Neural cell (in vitro differentiated cells): ENCODE measurements around the gene ENOX1. TPM values are rescaled to one million over a fixed set of nuclear protein-coding genes. Genes with fewer than 3 reads are reported as not detected.
A peak's percentile ranks its signal among the peaks of the same experiment; 100 is the strongest.

Experiments
- H2AFZ ChIP-seq: fragments of 200-600, 300-800 bp; sonication (generic), shearing (Covaris generic); 2 replicates; pipeline ENCODE4 v1.6.0; 2014; ENCODE audit warnings: low read depth, mild to moderate bottlenecking, antibody characterized with exemption, low read length, moderate library complexity
- H3F3A ChIP-seq: fragments of 200-600 bp; shearing (Covaris generic); 2 replicates; pipeline ENCODE4 v1.6.1; 2016; ENCODE audit warnings: mild to moderate bottlenecking, moderate library complexity, mixed read lengths, antibody characterized with exemption, low read length; ENCODE audit not compliant: insufficient read depth, poor library complexity, severe bottlenecking
- H3K27ac ChIP-seq: fragments of 200-600, 300-800 bp; sonication (generic), shearing (Covaris generic); 2 replicates; pipeline ENCODE4 v1.5.1; 2014; ENCODE audit warnings: mild to moderate bottlenecking, low read length, moderate library complexity
- H3K27me3 ChIP-seq: fragments of 300-800, 200-600 bp; sonication (generic), shearing (Covaris generic); 2 replicates; pipeline ENCODE4 v1.6.0; 2014; ENCODE audit warnings: mild to moderate bottlenecking, low read depth, low read length, moderate library complexity; ENCODE audit not compliant: insufficient read depth
- H3K36me3 ChIP-seq: fragments of 300-800, 200-600 bp; sonication (generic), shearing (Covaris generic); 2 replicates; pipeline ENCODE4 v1.5.1; 2014; ENCODE audit warnings: mild to moderate bottlenecking, antibody characterized with exemption, low read length, moderate library complexity; ENCODE audit not compliant: insufficient read depth
- H3K4me2 ChIP-seq: fragments of 300-800, 200-600 bp; sonication (generic), shearing (Covaris generic); 2 replicates; pipeline ENCODE4 v1.6.0; 2014; ENCODE audit warnings: mild to moderate bottlenecking, low read length
- H3K4me3 ChIP-seq: fragments of 300-800, 200-600 bp; sonication (generic), shearing (Covaris generic); 2 replicates; pipeline ENCODE4 v1.5.1; 2014; ENCODE audit warnings: mild to moderate bottlenecking, low read length, moderate library complexity
- H3K79me2 ChIP-seq: fragments of 200-600 bp; shearing (Covaris generic); replicated peaks from 2 replicates; pipeline ENCODE4 v1.6.0; 2014; ENCODE audit warnings: mild to moderate bottlenecking, low read length, moderate library complexity; ENCODE audit not compliant: insufficient read depth
- H3K9ac ChIP-seq: fragments of 300-800, 200-600 bp; sonication (generic), shearing (Covaris generic); 2 replicates; pipeline ENCODE4 v1.6.1; 2016; ENCODE audit warnings: mild to moderate bottlenecking, low read length, mixed read lengths
- H3K9me2 ChIP-seq: fragments of 200-600 bp; shearing (Covaris generic); 2 replicates; pipeline ENCODE4 v1.6.1; 2016; ENCODE audit warnings: mild to moderate bottlenecking, low read length, mixed read lengths; ENCODE audit not compliant: insufficient read depth
- H3K9me3 ChIP-seq: fragments of 200-600, 300-800 bp; sonication (generic), shearing (Covaris generic); 2 replicates; pipeline ENCODE4 v1.6.1; 2016; ENCODE audit warnings: mild to moderate bottlenecking, mixed run types, low read length, moderate library complexity, mixed read lengths
- H4K20me1 ChIP-seq: fragments of 200-600 bp; shearing (Covaris generic); 2 replicates; pipeline ENCODE4 v1.6.1; 2016; ENCODE audit warnings: mild to moderate bottlenecking, mixed run types; ENCODE audit not compliant: insufficient read depth
- CTCF ChIP-seq: fragments of 450-650 bp; IDR thresholded peaks from 2 replicates; pipeline ENCODE4 v1.5.1; 2014; ENCODE audit warnings: antibody characterized with exemption, mild to moderate bottlenecking, moderate library complexity; ENCODE audit not compliant: poor library complexity, severe bottlenecking
- EP300 ChIP-seq: fragments of 450-650 bp; conservative IDR thresholded peaks from 2 replicates; pipeline ENCODE4 v1.6.1; 2014; ENCODE audit warnings: antibody characterized with exemption, mild to moderate bottlenecking, moderate library complexity; ENCODE audit not compliant: poor library complexity, severe bottlenecking
- EZH2 ChIP-seq: fragments of 200-600, 300-800 bp; shearing (Covaris generic), sonication (generic); IDR thresholded peaks from 2 replicates; pipeline ENCODE4 v1.6.1; 2014; ENCODE audit warnings: antibody characterized with exemption, low read length, borderline replicate concordance, mild to moderate bottlenecking; ENCODE audit not compliant: insufficient read depth, poor library complexity, severe bottlenecking
- MXI1 ChIP-seq: fragments of 450-650 bp; conservative IDR thresholded peaks from 2 replicates; pipeline ENCODE4 v1.6.1; 2014; ENCODE audit warnings: antibody characterized with exemption, mild to moderate bottlenecking; ENCODE audit not compliant: poor library complexity, severe bottlenecking
- POLR2AphosphoS5 ChIP-seq: IDR thresholded peaks from 2 replicates; pipeline ENCODE4 v1.6.1; 2012
- RAD21 ChIP-seq: fragments of 450-650 bp; conservative IDR thresholded peaks from 2 replicates; pipeline ENCODE4 v1.6.1; 2014; ENCODE audit warnings: antibody characterized with exemption, mild to moderate bottlenecking, moderate library complexity
- REST ChIP-seq: IDR thresholded peaks from 2 replicates; pipeline ENCODE4 v1.6.1; 2012; ENCODE audit warnings: borderline replicate concordance
- SMC3 ChIP-seq: fragments of 450-650 bp; conservative IDR thresholded peaks from 2 replicates; pipeline ENCODE4 v1.6.1; 2014; ENCODE audit warnings: antibody characterized with exemption, mild to moderate bottlenecking, moderate library complexity; ENCODE audit not compliant: poor library complexity
- TAF1 ChIP-seq: IDR thresholded peaks from 2 replicates; pipeline ENCODE4 v1.6.1; 2012; ENCODE audit warnings: low read depth
- polyA plus RNA-seq: library from polyadenylated mRNA; depleted of rRNA; stranded (reverse); fragments of >200 nt; gene quantifications from 2 replicates; pipeline ENCODE4 v1.2.3, GENCODE V29; 2014

The ENOX1 gene
- polyA plus RNA-seq, 1 donor from 2014 or later: 42.6 TPM

- Histone ChIP-seq H3K4me2 (no peak overlapping the region), H3K79me2 (no peaks in the 10 kb centered on the region), H3F3A (no peaks in the 10 kb centered on the region), H3K27me3 (no peaks in the 10 kb centered on the region), H3K36me3 (peaks cover 4% of the 10 kb centered on the region), H3K4me3 (no peak overlapping the region), H4K20me1 (no peaks in the 10 kb centered on the region), H2AFZ (no peak overlapping the region), H3K9me3 (no peaks in the 10 kb centered on the region), H3K9ac (no peak overlapping the region), H3K9me2 (no peaks in the 10 kb centered on the region), H3K27ac (no peak overlapping the region)
- TF ChIP-seq POLR2AphosphoS5: no peak
- TF ChIP-seq SMC3: no peak
- TF ChIP-seq CTCF: no peak
- TF ChIP-seq EP300: no peak
- no peak for TF ChIP-seq EZH2
- TF ChIP-seq MXI1: no peak
- TF ChIP-seq TAF1: no peak
- no peak for TF ChIP-seq RAD21
- no peak for TF ChIP-seq REST
Observed at GRCh38 chr13:43626994-43627393, 159.8 kb downstream of the ENOX1 start.

- TF ChIP-seq EZH2: no peak
- TF ChIP-seq MXI1: no peak
- no peak for TF ChIP-seq TAF1
- TF ChIP-seq EP300: peak; percentile 83
- peak; percentile 60 for TF ChIP-seq POLR2AphosphoS5
- no peak for TF ChIP-seq RAD21
- no peak for TF ChIP-seq SMC3
- TF ChIP-seq CTCF: peak; percentile 33
- TF ChIP-seq REST: peak; percentile 51
- Histone ChIP-seq H3K9me3 (no peaks in the 10 kb centered on the region), H3K4me3 (no peak overlapping the region), H3K27ac (no peak overlapping the region), H3K4me2 (no peak overlapping the region), H3K9me2 (no peaks in the 10 kb centered on the region), H3F3A (no peaks in the 10 kb centered on the region), H4K20me1 (no peaks in the 10 kb centered on the region), H3K27me3 (no peaks in the 10 kb centered on the region), H3K79me2 (no peaks in the 10 kb centered on the region), H2AFZ (no peak overlapping the region), H3K9ac (no peak overlapping the region), H3K36me3 (peaks cover 4% of the 10 kb centered on the region)
Observed at GRCh38 chr13:43614063-43614462, 172.7 kb downstream of the ENOX1 start.
